ENCODE data around the gene CCBE1. TPM values are rescaled to one million over a fixed set of nuclear protein-coding genes. Genes with fewer than 3 reads are reported as not detected.

The CCBE1 gene
- total and polyA plus RNA-seq, 7 donors, result 0.01 to 0.77 (median 0.14) TPM; not detected in 1

- no peak overlapping the region for H3K27ac ChIP-seq
- DNase-seq, result no peak
- no peaks in the 10 kb centered on the region for H3K9me3 ChIP-seq
- no peaks in the 10 kb centered on the region for H3K4me1 ChIP-seq
- TF ChIP-seq, protein P1, sequence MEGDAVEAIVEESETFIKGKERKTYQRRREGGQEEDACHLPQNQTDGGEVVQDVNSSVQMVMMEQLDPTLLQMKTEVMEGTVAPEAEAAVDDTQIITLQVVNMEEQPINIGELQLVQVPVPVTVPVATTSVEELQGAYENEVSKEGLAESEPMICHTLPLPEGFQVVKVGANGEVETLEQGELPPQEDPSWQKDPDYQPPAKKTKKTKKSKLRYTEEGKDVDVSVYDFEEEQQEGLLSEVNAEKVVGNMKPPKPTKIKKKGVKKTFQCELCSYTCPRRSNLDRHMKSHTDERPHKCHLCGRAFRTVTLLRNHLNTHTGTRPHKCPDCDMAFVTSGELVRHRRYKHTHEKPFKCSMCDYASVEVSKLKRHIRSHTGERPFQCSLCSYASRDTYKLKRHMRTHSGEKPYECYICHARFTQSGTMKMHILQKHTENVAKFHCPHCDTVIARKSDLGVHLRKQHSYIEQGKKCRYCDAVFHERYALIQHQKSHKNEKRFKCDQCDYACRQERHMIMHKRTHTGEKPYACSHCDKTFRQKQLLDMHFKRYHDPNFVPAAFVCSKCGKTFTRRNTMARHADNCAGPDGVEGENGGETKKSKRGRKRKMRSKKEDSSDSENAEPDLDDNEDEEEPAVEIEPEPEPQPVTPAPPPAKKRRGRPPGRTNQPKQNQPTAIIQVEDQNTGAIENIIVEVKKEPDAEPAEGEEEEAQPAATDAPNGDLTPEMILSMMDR (IDR thresholded peaks at IDR 0.05), result no peak
- 47 to 61% (median 51%) methylated on average over 3 of the region's 3 CpGs for WGBS, 3 donors
- H3K27me3 ChIP-seq (ENCODE audit: insufficient read depth in 3 of 3, low read length in 2 of 3), result no peaks in the 10 kb centered on the region
- H3K4me3 ChIP-seq, result no peak overlapping the region
- ATAC-seq, result no peak
- intact Hi-C loops (cut with DNase I), result no loop called here
- H3K36me3 ChIP-seq (ENCODE audit: insufficient read depth in 1 of 2, low read depth in 1 of 2), result no peaks in the 10 kb centered on the region
These were observed 79.7 kb downstream of the CCBE1 start for GRCh38 chr18:59617468-59617932.

DNA sequence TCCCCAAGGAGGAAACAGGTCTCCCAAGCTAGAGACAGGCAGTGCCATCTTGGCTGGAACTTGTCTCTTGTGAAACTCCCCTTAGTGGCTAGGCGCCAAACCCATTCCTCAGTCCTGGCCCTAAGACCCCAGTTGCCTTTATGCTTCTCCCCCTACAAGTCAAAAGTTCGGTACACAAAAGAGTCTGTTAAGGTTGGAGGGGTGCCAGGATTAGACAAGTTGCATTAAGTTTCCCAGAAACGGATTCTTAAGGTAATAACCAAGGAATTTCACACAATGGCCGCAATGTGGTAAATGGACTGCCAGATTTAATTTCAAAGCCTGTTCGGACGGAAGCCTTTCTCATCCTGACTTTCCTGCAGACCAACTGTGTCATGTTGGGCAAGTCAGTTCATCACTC lies 80.7 kb downstream of the CCBE1 start:
- ATAC-seq, result no peak

GRCh38 chr18:59613903-59614302 lies 83.3 kb downstream of the CCBE1 start:
- no peaks in the 10 kb centered on the region for H3K9me3 ChIP-seq
- no peak for DNase-seq
- no peaks in the 10 kb centered on the region for H3K27me3 ChIP-seq (ENCODE audit: insufficient read depth in 3 of 3, low read length in 2 of 3)
- H3K27ac ChIP-seq, result no peak overlapping the region
- TF ChIP-seq, protein P1 (IDR thresholded peaks at IDR 0.05), result no peak
- 92 to 95% (median 94%) methylated on average over 12 of the region's 12 CpGs for WGBS, 3 donors
- intact Hi-C loops (cut with DNase I), result no loop called here
- H3K4me1 ChIP-seq, result no peaks in the 10 kb centered on the region
- no peaks in the 10 kb centered on the region for H3K36me3 ChIP-seq (ENCODE audit: insufficient read depth in 1 of 2, low read depth in 1 of 2)
- H3K4me3 ChIP-seq, result no peak overlapping the region
- no peak for ATAC-seq

More for the DNA sequence above, 80.7 kb downstream of the CCBE1 start:
- WGBS, 3 donors, result 38 to 60% (median 41%) methylated on average over 6 of the region's 6 CpGs
- Histone ChIP-seq H3K4me1 (no peaks in the 10 kb centered on the region), H3K4me3 (no peak overlapping the region), H3K36me3 (ENCODE audit: insufficient read depth in 1 of 2, low read depth in 1 of 2) (no peaks in the 10 kb centered on the region), H3K27me3 (ENCODE audit: insufficient read depth in 3 of 3, low read length in 2 of 3) (no peaks in the 10 kb centered on the region), H3K27ac (no peak overlapping the region), H3K9me3 (no peaks in the 10 kb centered on the region)
- intact Hi-C loops (cut with DNase I), result no loop called here
- DNase-seq, result no peak
- TF ChIP-seq, protein P1 (IDR thresholded peaks at IDR 0.05), result no peak

DNA sequence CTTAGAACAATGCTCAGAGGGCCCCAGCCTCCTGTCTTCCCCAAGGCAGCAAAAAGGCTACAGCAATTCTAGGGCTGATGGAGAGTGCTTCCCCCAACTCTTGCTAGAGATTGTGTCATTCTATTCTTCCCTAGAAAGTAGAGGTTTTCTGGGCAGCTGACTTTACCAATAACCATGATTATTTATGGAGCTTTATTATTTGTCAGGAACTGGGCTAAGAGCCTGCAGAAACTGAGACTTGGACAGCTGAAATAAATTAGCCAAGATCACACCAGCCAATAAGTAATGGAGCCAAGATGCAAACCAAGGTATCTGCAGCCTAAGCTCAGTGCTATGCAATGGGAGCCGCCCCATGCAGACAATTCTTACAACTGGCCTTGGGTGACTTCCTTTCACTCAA lies 84.8 kb downstream of the CCBE1 start:
- Histone ChIP-seq H3K36me3 (ENCODE audit: insufficient read depth in 1 of 2, low read depth in 1 of 2) (no peaks in the 10 kb centered on the region), H3K27me3 (ENCODE audit: insufficient read depth in 3 of 3, low read length in 2 of 3) (no peaks in the 10 kb centered on the region), H3K27ac (no peak overlapping the region), H3K4me3 (no peak overlapping the region), H3K9me3 (no peaks in the 10 kb centered on the region), H3K4me1 (no peaks in the 10 kb centered on the region)
- WGBS, 3 donors, result 10 to 18% (median 15%) methylated on average over 1 of the region's 1 CpG
- intact Hi-C loops (cut with DNase I), result no loop called here
- TF ChIP-seq, protein P1 (IDR thresholded peaks at IDR 0.05), result no peak
- no peak for DNase-seq
- no peak for ATAC-seq

GRCh38 chr18:59610546-59611140 lies 86.6 kb downstream of the CCBE1 start:
- no peak for DNase-seq
- intact Hi-C loops (cut with DNase I), result no loop called here
- Histone ChIP-seq H3K4me1 (no peaks in the 10 kb centered on the region), H3K36me3 (ENCODE audit: insufficient read depth in 1 of 2, low read depth in 1 of 2) (no peaks in the 10 kb centered on the region), H3K4me3 (no peak overlapping the region), H3K27me3 (ENCODE audit: insufficient read depth in 3 of 3, low read length in 2 of 3) (no peaks in the 10 kb centered on the region), H3K27ac (no peak overlapping the region), H3K9me3 (no peaks in the 10 kb centered on the region)
- 65 to 91% (median 87%) methylated on average over 5 of the region's 5 CpGs for WGBS, 3 donors
- TF ChIP-seq, protein P1 (IDR thresholded peaks at IDR 0.05), result no peak
- ATAC-seq, result no peak

All from psoas muscle (tissue), 8 donors.